Stimulated activated CD4-positive, alpha-beta T cell treated with anti-CD3 and anti-CD28 coated beads, Interleukin-12 subunit alpha, Interleukin-12 subunit beta, amount 100 ng/mL, for 24 hours (primary cell): ENCODE results near the gene PLEKHG3.
"Not testable (repeated sequence)": the region's sequence is repeated elsewhere in the genome, so short reads cannot be mapped to it uniquely, and the experiment has no call there.

Experiments used
- DNase-seq, 2 experiments: peaks; one replicate each; pipeline ENCODE4 v3.0.0-alpha.2; 2020; ENCODE audit warnings: low read depth in 2 of 2

Gene PLEKHG3

DNA sequence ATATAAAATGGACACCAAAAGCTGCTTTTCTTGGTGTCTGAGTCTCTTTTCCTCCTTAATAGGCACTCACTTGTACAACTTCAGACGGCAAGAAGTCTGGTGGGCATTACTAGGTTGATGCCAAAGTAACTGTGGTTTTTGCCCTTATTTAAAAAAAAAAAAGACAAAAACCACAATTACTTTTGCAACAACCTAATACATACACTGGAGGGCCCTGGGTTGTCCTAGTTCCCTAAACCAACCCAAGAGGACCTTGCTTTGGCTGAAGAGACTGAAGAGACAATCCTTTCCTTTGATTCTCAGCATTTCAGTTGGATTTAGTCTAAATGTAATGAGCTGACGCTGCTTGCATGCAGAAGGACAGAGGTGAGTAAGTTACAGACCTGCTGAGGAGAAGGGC lies 16.2 kb upstream of the PLEKHG3 start:
- DNase-seq = no peak

DNA sequence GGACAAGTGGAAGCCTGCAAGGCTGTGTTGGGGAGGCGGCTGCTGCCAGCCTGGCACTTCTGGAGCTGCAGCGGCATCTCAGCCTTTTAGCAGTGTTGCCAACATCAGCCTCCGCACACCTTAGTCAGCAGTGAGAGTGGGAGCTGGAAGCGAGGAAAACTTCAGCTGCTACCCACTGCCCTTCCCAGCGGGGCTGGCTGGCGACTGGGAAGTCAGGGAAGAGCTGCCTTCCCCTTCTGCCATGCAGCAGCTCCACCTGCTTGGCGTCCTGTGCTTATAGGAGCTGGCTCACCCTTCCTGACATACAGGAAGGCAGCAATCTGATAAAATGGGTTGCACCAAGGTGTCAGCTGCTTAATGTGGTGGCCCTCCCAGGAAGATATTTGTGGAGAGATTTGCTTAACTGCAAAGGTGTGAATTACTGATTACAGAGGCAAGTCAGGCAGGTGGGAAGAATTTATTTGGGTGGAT lies 15.4 kb upstream of the PLEKHG3 start:
- no peak for DNase-seq

DNA sequence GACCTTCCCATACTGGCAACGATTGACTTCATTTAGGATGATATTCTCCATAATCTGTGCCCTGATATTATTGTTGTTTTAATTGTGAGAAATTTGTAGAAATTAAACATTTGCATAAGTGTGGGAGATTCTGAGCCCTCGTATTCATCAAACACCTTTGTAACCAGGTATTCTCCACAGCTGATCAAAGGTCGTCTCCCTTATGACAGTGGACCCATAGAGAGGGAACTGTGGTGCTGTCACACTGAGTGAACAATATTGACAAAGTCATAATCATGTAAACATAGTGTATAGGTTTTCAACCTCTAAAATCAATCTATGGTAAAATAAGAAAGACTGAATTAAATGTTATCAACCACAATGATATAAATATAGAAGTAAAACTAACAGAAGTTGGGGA lies 14.9 kb upstream of the PLEKHG3 start:
- DNase-seq = no peak

DNA sequence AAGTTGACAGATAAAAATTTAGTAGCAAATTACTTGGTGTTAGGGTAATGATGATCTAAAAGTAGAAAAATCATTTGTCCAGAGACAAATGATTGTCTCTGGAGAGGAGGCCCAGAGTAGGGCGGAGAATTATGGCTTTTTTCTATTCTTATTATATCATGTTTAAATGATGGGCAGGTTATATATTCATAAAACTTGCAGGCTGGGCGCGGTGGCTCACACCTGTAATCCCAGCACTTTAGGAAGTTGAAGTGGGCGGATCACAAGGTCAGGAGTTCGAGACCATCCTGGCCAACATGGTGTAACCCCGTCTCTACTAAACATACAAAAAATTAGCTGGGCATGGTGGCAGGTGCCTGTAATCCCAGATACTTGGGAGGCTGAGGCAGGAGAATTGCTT lies 13.6 kb upstream of the PLEKHG3 start:
- DNase-seq = not testable (repeated sequence)

DNA sequence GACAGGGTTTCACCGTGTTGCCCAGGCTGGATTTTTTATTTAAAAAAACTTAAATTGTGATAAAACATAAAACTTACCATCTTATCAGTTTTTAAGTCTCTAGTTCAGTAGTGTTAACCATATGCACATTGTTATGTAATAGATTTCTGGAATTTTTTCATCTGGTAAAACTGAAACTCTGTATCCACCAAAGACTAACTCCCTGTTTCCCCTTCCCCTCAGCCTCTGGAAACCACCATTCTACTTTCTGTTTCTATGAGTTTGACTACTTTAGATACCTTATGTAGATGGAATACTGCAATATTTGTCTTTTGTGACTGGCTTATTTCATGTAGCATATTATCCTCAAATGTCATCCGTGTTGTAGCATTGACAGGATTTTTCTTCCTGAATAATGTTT lies 12.8 kb upstream of the PLEKHG3 start:
- no peak for DNase-seq

DNA sequence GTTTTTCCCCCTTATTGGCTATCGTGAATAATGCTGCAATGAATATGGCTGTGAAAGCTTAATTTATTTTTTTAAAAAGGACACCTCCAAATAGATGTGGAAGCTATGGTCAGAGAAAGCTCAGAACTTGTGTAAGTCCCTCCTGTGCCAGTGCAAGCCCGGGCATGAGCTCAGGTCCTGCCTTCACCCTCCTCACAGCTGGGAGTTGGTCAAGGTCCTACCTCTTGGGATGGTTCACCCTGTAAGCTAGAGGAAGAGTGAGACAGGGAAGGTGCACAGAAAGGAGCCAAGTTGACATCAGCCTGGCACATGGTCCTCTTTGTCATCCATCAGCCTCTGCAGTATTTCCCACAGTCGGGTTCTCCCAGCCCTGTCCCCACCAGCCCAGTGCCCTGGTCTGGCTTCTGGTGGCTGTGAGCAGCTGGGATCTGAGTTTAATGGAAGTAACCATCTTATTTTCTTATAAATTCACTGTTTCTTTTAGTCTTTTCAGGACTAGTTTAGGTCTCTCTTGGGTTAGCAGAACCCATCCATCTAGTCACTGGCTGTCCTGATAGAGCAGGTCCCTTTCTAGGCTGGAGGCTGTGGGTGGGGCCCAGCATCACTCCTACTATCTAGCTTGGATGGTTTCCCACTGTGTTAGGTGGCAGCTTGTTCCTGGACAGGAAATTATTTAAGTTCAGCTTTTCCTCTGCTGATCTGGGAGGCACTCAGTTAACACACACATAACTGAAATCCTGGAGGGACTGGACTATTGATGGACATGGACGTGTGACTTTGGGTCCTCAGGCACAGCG lies 11.8 kb upstream of the PLEKHG3 start:
- no peak for DNase-seq

DNA sequence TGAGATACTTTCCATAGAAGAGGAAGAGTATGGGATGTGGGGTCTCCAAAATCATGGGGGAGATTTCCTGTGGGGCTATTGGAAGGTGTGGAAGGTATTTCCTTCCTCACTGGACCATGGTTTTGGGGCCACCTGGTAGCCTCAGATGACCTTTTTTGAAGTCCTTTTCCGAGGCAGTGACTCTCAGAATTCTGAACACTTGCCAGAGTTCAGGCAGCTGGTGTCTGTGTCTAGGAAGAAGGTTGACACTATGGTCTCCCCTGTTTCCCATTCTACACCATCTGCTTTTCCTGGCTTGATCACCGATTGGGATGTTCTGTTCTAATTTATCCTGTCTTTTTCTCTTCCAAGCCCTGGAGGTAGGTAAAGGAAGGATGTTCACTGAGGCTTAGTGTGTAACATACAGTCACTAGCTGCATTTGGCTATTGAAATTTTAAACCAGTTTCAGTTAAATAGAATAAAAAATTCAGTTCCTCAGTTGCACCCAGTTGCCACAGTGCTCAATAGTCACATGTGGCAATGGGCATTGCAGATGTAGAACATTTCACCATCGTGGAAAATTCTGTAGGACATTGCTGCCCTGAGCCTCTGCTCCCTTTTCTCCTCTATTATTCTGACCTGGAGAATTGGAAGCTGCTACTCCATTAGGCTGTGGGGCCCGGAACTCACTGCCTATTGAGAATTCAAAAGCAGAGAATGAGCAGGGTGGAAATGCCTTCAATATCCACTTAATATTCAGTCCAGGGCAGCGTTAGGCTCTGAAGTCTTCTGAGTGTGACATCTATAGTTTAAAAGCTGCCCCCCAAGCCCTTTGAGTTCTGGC lies 11.0 kb upstream of the PLEKHG3 start:
- no peak for DNase-seq

DNA sequence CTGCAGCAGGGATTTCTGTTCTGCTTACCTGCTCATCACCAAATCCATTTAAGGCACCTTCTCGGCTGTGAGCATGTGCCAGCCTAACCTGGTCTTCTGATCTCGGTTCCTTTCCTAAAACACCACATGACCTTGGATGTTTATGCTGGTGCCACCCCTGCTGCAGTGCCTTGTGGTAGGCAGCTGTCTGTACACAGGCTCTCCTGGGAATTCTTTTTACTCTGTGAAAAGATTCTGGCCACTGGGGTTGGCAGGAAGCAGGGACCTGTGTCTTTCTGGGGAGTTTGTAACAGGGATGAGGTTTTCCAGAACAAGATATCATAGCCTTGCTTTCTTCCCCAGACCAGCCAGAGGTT lies 10.4 kb upstream of the PLEKHG3 start:
- DNase-seq = no peak

DNA sequence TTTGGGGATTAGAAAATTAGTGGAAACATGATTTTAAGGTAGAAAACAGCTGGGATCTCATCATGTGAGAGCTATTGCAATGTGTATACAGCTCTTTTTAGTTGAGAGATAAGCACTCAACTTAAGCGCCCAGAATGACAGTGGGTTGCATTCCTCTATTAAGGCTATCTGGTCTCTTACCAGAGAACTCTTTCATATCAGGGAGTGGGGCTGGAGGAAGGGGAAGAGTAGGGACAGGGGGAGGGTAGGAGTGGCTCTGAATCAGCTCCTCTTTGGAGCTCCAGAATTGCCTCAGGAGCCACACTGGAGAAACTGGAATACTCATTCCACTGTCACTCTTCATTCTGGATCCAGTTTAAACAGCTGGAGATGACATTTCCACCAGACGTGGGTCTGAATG lies 9.2 kb upstream of the PLEKHG3 start:
- no peak for DNase-seq

DNA sequence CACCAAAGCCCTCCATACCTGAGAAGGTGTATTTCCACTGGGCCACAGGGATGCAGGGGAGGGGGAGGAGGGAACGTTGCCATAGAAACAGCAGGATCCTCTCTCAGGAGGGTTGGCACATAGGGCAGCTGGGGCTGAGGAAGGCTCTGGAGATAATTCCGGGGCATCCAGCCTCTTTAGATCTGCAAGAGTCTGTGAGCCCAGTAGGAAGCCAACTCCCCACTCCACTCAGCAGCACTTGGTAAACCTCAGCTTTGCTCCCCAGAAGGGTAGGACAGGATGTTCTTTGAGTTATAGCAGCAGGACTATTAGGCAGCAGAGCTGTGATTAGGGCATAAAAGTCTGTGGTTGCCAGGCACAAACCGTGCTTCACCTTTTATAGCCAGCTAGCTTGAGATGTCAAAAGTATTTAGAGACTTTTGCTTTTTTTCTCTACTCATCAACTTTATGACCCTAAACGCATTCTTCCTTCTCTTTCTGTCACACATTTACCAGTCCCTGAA lies 7.8 kb upstream of the PLEKHG3 start:
- no peak for DNase-seq

DNA sequence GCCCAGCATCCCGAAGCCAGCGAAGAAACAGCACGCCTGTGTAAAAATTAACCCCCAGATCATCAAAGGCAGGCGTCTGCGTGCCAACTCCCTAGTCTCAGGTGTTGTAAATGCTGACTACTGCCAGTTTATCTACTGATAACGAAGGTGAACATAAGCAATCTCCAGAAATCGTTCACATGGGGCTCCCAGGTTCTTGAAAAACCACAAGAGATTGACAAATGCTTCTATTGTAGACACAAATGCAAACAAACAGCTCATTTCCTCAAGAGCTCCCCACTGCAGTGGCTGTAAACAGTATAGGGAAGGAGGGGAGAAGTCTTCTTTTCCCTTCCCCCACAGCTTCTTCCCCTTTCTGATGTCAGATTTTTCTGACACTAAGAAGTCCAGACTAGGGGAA lies 5.3 kb upstream of the PLEKHG3 start:
- no peak for DNase-seq

DNA sequence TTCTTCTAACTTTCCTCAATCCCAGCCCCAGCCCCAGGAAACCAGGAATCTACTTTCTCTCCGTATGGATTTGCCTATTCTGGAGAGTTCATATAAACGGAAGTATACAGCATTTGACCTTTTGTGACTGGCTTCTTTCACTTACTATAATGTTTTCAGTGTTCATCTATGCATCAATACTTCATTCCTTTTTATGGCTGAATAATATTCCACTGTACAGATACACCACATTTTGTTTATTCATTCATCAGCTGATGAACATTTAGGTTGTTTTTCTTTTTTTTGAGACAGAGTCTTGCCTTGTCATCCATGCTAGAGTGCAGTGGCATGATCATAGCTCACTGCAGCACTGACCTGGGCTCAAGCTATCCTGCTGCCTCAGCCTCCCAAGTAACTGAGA lies 3.9 kb upstream of the PLEKHG3 start:
- DNase-seq = no peak

DNA sequence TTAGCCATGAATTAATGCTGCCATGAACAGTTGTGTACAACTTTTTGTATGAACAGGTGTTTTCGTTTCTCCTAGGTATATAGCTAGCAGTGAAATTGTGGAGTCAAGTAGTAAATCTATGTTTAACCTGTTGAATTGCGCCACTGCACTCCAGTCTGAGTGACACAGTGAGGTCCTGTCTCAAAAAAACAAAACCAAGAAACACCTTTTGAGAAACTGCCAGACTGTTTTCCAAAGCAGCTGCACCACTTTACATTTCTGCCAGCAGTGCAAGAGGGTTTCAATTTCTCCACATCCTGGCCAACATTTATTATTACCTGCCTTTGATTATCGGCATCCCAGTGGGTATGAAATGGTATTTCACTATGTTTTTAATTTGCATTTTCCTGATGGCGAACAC lies 3.3 kb upstream of the PLEKHG3 start:
- DNase-seq = no peak

DNA sequence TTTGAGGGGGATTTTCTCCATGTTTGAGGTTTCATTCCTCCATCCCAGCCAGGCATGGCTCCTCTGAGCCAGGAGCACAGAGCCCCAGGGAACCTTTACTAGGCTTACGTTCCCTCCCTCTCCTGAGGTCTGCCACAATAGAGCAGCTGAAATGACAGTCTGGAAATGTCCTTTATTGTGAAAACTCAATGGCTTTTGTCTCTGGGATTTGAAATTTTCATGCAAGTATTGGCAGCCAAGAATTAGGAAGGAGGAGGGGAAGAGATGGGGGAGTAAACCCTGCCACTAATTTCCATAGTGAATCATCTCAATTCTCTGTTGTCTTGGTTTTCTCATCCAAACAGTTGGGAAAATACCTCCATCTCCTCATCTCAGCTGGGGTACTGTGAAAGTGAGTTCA lies 2.6 kb upstream of the PLEKHG3 start:
- DNase-seq = no peak

DNA sequence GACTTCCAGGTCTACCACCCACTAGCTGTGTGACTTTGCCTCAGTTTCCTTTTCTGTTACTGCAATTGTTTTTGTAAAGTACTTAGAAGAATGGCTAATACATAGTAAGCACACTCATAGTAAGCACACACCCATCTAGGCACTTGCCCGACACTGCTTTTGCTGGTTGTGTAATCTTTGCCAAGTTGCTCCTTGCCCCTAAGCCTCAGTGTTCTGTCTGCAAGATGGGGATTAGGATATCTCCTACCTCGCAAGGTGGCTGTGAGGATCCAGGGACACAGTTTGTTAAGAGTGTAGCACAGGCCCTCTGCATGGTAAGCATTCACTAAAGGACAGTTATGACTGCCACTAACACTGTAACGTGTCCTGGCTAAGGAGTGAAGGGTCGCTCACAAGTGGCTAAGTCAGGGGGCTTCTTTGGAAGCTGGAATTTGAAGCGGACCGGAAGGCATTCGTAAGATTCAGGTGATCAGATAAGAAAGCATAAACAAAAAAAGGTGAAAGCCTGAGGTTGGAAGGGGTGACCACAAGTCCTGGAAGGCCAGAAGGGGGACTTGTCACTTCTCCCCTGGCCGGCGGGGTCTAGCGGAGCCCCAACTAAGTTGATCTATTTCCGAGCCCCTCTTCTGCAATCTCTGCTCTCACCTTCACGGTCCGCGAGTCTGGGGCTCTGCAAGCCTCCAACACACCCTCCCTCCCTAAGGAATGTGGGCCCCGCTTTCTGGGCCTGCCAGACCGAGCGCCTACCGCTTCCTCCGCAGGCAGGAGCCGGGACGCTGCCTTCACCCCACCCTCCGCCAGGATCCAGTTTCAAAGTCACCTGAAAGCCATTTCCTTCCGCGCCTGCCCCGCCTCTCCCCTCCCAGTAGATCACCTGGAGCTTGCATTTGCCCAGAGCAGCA lies 1.5 kb upstream of the PLEKHG3 start:
- DNase-seq = no peak

DNA sequence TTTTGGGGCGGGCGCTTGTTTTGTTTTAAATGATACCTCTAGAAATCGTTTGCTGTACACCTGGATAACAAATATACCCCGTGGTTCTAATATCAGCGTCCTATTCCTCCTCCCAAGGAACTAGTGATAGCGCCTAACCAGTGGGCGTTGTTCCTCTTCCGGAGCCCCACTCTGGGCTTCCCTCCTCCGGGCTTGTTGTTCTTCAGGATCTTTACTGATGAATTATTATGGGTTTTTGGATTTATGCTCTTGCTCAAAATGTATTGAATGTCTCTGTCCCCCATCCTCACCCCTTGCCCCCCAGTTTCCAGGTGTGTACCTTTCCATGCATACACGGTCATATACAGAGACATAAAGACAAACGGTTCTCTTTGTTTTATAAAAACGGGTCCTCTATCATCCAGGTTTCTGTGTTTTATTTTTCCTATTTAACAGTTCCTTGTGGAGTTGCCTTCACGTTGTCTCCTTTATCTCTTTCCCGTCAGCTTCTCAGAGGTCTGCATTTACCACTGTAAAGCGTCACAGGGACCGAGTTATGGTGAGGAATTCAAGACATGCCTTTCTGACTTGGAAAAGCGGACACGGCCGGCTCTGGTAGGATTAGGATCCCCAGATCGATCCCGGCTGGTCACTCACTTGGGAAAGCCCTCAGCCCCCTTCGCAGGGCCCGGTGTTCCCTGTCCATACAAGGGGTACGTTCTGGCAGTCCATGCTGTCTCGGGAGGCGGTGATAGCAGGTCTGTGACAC lies 655 bp upstream of the PLEKHG3 start:
- DNase-seq = no peak

DNA sequence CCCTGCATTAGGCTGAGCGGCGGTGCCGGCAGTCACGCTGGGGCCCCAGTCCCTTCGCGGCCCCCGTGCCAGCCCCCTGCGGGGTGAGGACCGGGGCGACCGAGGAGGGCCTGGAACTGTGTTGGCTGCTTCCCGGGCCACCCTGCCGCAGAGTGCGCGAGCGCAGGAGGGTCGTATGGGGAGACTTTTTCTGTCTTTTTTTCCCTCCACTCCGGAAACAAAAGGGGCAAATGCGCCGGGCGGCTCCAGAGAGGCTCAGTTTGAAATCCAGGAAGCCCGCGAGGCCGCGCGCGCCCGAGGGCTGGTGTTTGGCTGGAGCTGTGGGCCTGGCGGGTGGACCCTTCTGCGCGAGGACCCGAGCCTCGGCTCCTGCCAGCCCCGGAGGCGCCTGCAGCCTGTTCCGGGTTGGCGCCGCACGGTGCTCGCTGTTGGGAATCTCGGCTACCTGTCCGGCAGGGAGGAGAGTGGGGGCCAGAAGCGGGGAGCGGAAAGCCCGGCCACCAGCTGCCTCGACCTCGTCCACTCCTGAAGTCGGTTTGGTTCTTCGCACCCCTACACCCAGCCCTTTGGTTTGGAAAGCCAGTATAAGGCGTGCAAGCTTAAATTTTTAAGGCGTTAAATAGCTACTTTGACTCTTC lies 638 bp downstream of the PLEKHG3 start:
- DNase-seq = no peak

DNA sequence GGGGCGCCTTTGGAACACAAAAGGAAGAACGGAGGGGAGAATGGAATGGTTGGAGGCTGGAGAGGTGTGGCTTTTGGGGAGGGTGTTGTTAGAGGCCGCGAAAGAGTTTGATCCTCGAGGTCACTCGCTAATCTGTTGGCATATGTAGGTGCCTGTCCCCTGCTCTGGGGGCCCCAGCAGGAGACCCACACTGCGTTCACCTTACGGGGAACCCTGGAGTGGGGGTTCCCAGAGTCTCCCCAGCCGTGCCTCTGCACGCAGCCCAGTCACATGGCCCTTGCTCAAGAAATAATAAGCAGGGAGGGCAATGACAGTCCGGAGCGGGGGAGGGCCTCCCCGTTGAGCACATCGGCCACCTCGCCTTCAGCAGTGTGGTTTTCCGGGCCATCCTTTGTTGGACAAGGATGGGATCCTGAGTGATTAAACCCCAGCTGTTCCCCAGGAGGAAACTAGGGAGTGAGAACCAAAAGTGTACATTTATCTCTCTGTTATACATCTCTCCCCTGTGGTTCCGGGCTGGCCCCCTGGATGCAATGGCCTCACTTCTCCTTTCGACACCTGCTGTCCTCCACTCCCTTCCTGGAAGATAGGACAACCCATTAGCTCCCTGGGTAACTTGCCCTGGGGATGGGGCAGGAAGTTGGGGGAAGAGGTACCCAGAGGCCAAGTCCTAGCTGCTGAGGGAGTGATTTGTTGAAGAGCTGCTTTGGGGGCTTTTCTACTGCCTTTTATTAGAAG lies 1.3 kb downstream of the PLEKHG3 start:
- no peak for DNase-seq

DNA sequence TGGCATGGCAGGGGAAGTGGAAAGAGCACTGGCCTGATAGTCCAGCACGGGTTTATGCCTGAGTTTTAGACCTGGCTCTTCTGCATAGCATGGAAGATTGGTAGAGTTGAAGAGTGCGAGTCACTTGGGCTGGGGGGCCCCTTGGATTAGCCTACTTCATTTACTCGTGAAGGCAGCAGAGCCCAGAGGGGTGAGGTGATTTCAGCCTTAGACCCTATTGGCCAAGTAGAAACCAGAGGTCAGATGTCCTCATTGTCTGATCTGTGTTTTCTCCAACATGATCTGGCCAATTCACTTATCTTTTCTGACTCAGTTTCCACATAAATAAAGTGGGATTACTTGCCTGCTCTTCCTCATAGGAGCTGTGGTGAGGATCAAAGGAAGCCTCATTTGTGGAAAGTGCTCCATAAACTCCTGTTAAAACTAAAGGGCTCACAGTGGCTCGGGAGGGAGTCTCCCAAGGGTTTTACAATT lies 1.9 kb downstream of the PLEKHG3 start:
- no peak for DNase-seq
